ENCODE measurements around the gene VWF. TPM values are rescaled to one million over a fixed set of nuclear protein-coding genes. Genes with fewer than 3 reads are reported as not detected.
"Not testable (repeated sequence)": the region's sequence is repeated elsewhere in the genome, so short reads cannot be mapped to it uniquely, and the experiment has no call there.

Gene VWF
- total RNA-seq, 1 experiment from 2014 or later: not detected

DNA sequence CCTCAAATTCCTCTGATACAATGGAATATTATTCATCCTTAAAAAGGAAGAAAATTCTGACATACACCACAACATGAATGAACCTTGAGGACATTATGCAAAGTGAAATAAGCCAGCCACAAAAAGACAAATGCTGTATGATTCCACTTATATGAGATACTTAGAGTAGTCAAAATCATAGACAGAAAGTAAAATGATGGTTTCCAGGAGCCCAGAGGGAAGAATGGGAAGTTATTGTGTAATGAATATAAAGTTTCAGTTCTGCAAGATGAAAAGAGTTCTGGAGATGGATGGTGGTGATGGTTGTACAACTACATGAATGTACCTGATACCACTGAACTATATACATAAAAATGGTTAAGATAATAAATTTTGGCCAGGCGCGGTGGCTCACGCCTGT, 18.3 kb downstream of the VWF start:
- no peak for DNase-seq (ENCODE audit: low read depth)

DNA sequence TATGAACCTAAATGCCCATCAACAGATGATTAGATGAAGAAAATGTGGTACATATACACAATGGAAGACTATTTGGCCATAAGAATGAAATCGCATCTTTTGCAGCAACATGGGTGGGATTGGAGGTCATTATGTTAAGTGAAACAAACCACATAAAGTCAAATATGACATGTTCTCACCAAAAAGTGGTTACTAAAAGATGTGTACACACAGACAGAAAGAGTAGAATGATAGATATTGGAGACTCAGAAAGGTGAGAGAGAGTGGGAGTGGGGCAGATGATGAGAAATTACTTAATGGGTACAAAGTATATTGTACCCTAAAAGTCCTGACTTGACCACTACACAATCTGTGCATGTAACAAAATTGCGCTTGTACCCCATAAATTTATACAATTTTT, 19.6 kb downstream of the VWF start:
- DNase-seq (ENCODE audit: low read depth): no peak

DNA sequence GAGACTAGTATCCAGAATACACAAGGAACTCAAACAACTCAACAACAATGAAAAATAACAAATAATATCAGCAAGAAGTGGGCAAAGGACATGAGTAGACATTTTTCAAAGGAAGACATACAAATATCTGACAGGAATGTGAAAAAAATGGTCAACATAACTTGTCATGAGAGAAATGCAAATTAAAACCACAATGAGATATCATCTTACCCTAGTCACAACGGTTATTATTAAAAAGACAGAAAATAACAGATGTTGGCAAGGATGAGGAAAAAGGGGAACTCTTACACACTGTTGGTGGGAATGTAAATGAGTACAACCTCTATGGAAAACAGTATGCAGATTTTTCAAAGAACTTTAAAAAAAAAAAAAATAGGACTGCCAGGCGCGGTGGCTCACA, 20.4 kb downstream of the VWF start:
- no peak for DNase-seq (ENCODE audit: low read depth)

GRCh38 chr12:6102021-6102420, 22.4 kb downstream of the VWF start:
- DNase-seq (ENCODE audit: low read depth): not testable (repeated sequence)

DNA sequence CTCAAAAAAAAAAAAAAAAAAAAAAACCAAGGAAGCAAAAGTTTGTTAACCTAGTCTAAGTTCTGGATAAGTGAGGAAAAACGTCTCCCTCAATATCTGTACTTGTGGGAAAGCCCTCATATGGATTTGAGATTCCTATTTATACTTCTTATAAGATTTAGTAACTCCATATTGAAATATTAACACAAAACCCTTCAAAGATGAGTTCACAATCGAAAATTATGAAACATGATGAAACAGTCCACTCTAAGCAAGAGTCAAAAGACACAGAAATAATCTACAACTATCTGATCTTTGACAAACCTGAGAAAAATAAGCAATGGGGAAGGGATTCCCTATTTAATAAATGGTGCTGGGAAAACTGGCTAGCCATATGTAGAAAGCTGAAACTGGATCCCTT, 25.2 kb downstream of the VWF start:
- DNase-seq (ENCODE audit: low read depth): no peak

DNA sequence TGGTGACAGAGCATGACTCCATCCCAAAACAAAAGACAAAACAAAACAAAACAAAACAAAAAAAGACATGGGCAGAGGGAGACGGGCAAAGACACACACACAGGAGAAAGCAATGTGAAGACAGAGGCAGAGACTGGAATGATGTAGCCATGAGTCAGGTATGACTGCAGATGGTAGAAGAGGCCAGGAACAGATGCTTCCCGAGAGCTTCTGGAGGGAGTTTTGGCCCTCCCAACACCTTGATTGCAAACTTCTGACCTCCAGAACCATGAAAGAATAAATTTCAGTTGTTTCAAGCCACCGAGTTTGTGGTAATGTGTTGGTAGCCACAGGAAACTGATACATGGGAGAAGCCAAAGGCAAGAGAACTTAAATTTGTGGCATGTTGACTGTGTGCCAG, 27.1 kb downstream of the VWF start:
- peak; percentile 86 for DNase-seq (ENCODE audit: low read depth)

DNA sequence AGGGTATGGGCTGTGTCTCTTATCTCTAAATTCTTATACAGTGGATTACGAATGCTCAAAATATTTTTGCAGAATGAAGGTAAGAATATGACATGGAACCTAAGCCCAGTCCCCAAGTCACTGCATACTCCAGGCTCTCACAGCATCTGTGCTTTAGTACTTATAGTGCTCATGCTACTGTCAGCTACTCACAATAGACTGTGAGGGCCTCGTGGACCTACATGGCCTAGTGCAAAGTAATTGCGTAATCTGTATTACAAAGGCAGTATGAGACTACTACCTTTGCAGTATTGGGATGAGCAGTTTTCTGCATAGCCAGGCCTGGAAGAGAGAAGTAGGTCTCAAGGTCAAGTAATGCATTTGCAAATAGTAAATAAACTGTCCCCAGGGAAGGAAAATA, 27.9 kb downstream of the VWF start:
- DNase-seq (ENCODE audit: low read depth): no peak

GRCh38 chr12:6095269-6095668, 29.2 kb downstream of the VWF start:
- DNase-seq (ENCODE audit: low read depth): no peak

- peak; percentile 12 for DNase-seq (ENCODE audit: low read depth)
Observed at GRCh38 chr12:6093764-6094163, 30.7 kb downstream of the VWF start.

GRCh38 chr12:6092784-6093722, 31.4 kb downstream of the VWF start:
- DNase-seq (ENCODE audit: low read depth): peak; percentile 96

DNA sequence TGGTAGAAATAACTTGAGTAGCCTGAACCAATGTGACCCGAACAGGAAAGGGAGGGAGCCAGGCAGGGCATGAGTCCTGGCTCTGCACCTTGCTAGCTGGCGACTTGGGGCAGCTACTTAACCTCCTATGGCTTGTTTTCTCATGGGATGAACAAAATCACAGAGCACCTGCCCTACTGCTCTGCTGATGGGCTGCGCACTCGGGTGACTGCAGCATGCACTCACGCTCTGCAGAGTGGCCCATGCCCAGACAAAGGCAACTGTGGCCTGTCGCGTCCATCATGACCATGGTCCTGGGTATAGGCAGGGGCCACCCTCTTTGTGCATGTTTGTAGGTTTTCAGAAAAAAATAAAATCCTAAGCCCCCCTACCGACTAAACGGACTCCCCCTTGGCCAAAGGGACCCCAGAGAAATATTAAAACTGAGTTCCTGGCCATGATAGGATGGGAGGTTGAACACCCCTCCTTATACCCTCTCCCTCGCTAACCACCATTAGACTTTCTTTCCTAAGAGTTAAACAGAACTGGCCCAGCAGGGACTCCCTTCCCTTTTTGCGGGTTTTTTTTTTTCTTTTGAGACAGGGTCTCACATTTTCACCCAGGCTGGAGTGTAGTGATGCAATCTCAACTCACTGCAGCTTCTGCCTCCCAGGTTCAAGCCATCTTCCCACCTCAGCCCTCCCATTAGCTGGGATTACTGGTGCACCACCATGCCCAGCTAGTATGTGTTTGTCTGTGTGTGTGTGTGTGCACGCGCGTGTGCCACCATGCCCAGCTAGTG, 32.5 kb downstream of the VWF start:
- peak; percentile 8 for DNase-seq (ENCODE audit: low read depth)

- DNase-seq (ENCODE audit: low read depth): no peak
Observed at GRCh38 chr12:6090803-6091202, 33.7 kb downstream of the VWF start.

DNA sequence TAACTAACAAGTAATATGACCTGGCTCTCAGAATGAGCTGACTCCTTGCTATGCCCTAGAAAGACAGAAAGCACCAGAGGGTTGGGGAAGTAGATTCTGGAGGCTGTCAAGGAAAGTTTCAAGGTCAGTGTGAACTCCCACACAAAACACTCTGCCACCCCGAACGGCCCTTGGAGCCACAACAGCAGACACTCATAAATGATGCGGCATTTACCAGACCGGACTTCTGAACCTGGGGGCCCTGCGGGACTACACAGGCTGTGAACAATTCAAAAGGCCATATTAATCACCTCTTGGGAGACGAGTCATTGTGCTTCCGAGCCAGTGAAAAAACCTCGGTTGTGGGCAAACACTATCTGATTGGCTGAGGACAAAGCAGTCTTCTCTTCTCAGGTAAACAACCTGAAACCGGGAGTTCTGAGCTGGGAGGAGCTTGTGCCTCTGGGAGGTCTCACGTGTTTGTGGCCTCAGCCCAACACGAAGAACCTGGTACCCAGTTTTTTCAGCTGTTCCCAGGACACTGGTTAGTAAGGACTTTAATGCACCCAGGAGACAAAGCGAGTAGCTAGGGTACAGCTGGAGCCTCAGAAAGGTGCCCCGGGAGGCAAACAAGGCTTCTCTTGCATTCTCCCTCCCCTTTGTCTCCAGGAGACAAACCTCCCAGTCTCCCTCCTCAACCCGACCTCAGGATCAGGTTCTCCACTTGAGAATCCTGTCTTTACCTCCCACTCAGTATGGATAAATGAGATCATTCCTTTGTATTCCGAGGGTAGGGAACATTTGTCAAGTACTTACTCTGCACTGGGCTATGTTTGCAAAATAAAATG, 35.3 kb downstream of the VWF start:
- peak; percentile 23 for DNase-seq (ENCODE audit: low read depth)

DNA sequence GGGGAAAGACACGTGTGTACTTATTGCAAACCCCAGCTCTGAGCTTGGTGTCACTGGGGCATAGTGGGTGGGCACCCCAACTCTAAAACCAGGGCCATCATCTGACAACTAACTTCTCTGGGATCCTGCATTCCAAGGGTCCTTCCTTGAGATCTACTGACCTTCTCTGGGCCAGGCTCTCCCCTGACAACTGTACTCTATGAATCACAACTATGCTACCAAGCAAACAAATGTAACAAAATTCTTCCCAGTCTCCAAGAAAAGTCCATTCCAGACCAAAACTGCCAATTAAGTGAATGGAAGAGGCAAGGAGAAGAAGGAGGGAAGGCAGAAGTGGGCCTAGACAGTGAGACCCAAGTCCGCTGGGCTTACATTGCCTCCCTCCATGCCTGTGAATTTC, 38.2 kb downstream of the VWF start:
- DNase-seq (ENCODE audit: low read depth): no peak

DNA sequence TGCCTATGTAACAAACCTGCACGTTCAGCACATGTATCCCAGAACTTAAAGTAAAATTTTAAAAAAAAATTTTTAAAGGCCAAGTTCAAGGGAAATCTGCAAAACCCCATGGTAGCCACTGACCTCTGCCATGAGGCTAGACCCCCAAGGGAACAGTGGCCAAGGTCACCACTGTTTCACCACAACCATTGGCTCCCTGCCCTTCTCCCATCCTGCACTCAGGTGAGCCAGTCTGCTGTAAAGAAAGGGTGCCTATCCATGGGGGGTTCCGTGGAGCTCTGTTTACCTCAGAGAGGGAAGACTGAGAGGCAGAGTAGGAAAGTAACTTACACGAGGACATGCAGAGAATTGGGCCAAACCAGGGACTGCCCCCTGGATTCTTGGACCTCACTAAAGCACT, 38.6 kb downstream of the VWF start:
- no peak for DNase-seq (ENCODE audit: low read depth)

DNA sequence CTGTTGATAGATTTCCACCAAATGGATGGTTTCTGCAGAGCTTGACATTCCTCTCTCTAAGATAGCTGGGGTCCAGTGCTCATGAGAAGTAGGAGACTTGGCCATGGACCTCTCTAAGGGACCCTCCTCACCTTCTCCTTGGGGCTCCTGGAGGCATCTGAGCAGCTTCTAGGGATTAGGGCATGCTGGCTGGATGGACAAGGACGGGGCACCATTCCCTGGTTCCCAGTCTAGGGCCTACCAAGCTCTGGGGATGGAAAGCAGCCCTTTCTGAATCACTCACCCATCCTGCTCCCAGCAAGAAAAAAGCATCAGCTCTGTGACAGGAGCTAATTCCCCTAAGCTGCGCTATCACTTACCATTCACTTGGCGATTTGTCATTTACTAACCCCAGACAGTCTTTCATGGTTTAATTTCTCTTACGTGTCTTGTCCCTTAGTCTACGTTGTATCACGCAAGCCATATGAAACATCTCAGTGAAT, 39.5 kb downstream of the VWF start:
- DNase-seq (ENCODE audit: low read depth): peak; percentile 13

DNA sequence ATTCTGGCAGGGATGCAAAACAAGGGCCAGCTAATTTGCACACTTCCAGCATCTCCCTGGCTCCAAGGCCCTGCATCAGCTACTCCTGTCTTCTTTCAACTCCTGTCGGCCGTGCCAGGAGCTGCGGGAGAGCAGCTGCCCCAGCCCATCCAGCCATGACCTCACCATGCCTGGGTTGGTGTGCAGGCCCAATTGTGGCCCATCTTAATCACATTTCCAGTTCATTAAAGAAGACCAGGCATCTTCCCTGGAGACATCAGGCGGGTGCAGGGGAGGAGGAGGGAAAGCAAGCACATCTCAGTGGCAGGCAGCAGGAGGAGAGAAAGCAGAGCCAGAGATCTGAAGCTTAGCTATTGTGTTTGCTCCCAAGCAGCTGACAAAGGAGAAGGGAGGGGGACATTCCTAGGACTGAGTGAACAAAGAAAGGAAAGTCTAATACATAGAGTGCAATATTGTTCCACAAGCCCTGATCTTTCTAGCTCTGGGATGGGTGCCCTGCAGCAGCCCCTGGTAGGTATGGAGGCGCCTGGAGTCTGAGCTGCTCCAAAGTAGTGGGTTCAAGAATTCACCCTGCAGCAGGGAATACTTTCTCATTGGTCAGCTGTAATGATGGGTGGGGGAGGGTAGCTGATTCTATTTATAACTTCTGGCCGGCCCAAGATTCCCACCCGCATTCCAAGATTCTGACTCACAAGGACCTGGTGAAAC, 40.1 kb downstream of the VWF start:
- DNase-seq (ENCODE audit: low read depth): peak; percentile 72

DNA sequence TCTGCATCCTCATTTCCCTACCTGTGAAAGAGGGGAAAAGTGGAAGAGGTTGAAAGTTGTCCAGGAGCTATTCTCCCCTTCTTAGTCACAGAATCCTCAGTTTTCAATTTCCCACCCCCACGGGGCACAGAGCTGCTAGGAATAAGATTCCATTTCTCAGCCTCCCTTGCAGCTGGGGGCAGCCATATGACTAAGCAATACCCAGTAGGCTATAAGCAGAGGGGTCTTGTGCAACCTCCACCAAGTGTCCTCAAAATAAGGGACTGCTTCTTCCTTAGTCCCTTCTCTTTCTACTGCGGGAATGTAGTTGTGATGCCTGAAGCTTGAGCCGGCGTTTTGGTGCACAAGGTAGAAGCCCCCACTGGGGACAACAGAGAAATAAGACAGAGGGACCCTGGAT, 40.9 kb downstream of the VWF start:
- no peak for DNase-seq (ENCODE audit: low read depth)

- DNase-seq (ENCODE audit: low read depth): no peak
Observed at GRCh38 chr12:6082613-6083012, 41.9 kb downstream of the VWF start.

DNA sequence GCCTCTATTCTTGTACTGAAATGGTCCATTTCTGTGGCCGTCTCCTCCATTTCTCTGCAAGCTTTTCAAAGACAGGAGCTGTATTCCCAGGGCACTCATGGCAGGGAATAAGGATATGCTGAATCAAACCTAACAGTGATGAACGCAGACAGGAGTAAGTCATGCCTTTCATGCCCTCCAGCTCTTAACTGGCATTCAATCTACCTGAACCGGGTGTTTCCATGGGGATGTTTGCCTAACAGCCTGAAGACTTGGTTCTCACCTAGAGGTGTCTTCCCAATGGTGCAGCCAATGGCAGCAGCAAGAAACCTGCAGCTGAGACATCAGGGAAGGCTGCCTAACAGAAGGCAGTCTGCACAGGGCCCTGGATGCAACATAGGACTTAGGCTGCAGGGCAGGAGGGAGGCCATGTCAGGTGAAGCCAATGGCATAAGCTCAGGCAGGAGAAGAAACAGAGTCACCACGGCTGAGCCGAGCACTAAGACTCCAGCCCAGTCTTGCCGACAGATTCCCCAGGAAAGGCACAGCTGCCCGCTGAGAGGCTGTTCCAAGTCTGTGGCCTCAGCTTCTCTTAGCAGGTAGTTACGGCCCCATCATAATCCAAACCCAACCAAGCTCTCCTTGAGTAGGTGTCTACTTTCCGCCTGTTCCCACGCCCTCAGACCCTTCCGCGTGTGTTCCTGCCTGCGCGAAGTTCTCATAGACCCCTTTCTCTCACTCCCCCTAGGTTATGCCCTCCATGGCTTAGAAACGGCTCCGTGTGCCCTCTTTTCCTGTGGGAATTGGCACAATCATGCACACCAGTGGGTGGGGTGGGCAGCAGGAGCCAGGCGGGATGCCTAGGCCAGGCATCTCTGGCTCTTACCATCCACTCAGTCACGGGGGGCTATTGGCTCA, 44.1 kb downstream of the VWF start:
- DNase-seq (ENCODE audit: low read depth): no peak
